HG03378 (cell line): ENCODE results near the gene TTC9C.
"Not testable (repeated sequence)": the region's sequence is repeated elsewhere in the genome, so short reads cannot be mapped to it uniquely, and the experiment has no call there.

Experiments used
- ATAC-seq: cut with Tn5 transposase; IDR thresholded peaks from one replicate; pipeline ENCODE4 v1.9.1; 2021; ENCODE audit warnings: mild to moderate bottlenecking, moderate library complexity; ENCODE audit not compliant: unreplicated experiment

The TTC9C gene

DNA sequence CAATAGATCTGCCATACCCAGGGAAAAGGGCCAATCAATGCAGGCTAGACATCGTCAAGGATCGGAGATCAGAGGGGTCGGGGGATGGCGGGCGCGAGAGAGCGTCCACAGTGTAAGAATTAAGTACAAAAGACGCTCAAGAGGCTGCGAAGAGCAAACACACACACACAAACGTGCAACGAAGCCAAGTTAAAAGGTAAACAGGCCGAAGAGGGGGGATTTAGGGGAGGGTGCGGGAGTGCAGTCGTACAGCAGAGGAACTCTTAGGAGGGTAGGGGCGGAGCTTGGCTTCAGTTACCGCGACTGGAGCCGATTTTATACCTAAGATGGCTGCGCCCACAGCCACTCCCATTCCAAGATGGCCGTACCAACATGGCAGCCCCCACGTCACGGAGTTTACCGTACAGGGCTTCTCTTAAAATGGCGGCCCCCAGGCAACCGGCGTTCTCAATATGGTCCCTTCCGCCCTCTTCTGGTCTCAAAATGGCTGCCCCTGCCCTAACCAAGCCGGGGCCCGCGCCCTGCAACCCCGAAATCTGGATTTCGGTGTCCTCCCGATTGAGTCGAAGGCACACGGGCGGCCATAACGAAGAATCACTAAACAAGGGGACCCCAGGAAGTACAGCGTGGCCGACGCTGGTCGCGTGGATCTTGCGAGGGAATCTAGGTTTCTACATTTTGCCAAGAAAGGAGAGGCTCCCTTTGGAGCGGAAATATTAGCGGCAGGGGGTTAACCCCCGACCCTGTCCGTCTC lies 18.9 kb upstream of the TTC9C start:
- ATAC-seq: peak; percentile 61

- no peak for ATAC-seq
Measured at GRCh38 chr11:62710001-62710345, 18.3 kb upstream of the TTC9C start.

DNA sequence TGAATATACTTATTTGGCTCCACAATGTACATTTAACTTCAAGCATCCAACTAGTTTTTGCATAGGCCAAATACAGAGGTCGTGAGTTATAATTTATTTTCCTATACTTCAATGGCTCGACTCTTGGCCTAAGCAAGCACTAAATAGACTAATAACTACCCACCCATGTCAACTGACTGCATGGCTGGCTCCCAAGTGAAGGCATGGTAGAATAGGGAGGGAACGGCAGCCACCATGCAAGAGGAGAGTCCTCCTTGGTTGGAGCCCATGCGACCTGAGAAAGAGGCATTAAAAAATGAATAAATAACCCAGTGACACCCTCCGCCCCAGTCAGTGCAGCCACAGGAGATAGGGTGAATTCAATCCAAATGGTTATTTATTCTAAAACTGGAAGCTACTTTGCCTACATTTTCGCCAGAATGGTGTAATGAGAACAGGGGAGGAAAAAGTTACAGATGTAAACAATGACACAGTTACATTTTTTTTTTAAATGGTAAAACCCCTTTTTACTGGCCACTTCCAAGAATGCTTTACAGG lies 15.9 kb upstream of the TTC9C start:
- ATAC-seq: no peak

DNA sequence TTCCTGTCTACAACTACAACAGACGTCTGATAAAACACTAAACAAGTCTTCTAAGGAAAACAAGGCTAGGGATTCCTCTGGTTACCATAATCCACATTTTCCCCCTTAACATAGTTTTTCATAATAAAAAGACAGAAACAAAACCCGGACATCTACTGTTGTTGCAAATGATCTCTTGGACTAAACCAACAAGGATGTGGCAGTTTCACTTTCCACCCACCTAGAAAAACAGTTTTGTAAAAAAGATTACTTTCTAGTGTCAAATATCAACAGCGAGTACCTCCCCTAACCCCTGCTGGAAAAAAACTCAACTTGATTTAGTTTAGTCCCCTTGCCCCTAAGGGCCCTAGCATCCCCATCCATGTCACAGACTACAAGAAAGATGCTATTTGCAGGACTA lies 15.4 kb upstream of the TTC9C start:
- no peak for ATAC-seq

DNA sequence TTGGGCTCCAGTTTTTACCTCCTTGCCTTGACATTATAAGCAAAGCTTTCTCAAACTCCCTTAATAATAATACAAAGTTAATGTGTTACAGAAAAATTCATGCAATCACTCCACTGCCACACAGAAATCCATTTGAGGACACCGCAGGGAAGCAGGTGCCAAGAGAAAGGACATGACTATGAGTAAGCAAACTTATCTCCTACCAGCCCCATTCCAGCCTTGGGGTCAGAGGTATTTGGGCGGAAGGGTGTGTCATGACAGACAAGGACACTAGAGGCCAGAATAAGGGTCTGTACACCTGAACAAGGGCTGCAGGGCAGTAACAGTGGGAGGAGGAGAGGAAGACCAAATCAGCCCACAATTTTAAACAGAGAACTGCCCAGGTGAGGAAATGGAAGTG lies 14.9 kb upstream of the TTC9C start:
- ATAC-seq: no peak

- ATAC-seq: no peak
Measured at GRCh38 chr11:62715150-62716130, 12.8 kb upstream of the TTC9C start.

- ATAC-seq: no peak
Measured at GRCh38 chr11:62716206-62716605, 12.1 kb upstream of the TTC9C start.

DNA sequence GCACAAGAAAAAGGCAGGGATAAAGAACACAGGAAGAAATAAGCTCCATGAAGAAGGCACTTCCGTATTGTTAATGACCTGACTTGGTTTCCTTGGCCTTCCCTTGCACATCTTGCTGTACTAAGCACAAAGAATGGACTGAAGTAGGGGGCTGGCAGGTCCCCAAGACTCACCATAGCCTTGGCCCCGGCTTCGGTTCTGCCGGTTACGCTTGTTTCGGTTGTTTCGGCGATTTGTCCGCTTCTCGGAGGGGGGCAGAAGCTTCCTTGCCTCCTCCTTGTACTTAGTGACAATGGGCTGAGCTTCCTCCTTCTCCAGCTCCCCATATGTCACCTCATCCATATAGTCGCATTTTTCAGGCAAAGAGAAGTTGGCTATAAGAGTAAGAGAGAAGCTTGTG lies 11.5 kb upstream of the TTC9C start:
- no peak for ATAC-seq

DNA sequence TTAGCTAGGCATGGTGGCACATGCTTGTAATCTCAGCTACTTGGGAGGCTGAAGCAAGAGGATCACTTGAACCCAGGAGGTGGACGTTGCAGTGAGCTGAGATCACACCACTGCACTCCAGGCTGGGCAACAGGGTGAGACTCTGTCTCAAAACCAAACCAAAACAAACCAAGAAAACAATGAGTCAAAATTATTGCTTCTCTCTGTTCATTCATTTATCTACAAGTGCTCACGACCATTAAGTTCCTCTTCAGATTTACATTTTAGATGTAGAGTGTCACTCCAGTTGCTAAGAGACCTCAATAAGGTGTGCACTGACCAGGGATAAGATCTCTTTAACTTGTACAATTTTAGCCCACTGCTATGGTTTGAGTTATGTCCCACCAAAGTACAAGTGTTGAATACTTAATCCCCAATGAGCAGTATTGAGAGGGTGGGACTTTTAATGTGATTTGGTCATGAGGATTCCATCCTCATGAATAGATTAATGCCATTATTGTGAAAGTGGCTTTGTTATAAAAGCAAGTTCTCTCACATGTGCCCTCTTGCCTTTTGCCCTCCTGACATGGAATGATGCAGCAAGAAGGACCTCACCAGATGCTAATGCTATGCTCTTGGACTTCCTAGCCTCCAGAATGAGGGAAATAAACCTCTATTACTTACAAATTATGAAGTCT lies 8.8 kb upstream of the TTC9C start:
- ATAC-seq: no peak

DNA sequence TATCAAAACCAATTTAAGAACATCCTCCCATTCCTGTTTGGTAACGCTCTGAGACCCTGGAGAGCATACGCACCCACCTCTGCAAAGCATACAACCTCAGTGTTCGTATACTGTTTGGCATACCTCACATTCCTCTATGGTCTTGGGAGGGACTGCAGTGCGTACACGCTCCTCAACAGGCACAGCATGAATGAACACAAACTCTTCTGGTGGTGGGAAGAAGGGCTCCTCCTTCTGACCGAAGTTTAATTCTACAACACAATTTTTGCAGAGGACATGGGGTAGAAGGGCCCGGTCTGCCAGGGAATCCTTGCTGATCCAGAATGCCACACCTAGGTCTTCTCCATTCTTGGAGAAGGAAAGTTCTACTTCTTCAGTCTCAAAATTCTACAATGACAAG lies 6.3 kb upstream of the TTC9C start:
- ATAC-seq: no peak

DNA sequence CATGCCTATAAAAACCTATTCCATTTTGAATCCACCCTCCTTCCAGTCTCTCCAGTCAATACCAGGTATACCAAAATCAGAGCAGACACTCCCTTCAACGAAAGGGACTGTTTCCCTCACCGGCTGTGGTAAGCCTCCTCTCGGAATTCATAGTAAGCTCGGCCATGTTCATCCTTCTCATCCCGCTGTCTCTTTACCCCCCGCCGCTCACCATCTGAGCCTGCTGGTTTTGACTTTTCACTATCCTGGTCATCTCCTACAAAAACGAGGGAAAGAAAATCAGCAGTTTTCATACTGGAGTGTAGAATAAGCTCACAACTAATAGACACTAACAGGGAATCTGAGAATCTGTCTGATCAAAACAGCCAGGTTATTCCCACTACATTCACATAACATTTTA lies 4.1 kb upstream of the TTC9C start:
- ATAC-seq: no peak

- no peak for ATAC-seq
Measured at GRCh38 chr11:62725646-62726045, 2.6 kb upstream of the TTC9C start.

DNA sequence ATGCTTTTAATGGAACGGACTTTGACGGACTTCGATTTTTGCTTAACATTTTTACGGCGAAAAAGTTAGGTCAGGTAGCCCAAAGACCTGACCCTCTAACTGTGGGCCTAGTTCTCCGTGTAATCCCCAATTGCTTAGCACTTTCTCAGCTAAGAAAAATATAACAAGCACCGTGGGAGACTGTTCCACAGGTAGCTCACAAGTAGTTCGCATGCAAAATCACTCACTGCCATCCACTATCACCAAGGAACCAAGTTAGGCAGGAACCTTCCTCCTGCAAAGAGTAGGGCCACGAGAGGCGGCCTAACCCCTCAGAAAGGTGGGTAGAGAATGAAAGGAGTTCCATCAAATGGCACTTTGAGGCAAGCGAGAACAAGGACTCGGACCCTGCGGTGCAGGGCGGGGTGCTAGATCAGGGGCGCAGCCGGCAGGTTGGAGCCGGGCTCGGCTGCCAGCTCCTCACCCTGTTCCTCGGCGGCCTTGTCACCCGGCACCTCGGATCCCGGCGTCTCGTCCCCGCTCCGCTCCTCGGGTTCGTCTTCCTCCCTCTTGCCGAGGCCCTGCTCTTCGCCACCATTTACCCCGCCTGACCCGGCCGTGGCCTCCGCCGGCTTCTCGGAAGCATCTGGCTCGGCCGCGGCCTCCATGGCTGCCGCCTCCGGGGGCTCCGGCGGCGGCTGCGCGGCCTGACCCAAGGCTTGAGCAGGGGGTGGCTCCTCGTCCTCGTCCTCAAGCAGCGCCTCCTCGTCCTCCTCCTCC lies 2.0 kb upstream of the TTC9C start:
- ATAC-seq: no peak

DNA sequence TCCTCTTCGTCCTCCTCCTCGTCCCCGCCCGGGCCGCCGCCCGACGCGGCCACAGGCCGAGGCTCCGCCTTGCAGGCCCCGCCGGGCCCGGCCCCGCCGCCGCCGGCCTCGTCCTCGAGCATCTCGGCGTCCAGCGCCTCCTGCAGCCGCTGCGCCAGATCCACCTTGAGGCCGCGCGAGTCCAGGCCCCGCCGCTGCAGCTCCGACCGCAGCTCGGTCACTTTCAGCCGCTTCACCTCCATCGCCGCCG lies 1.4 kb upstream of the TTC9C start:
- no peak for ATAC-seq

- peak; percentile 69 for ATAC-seq
Measured at GRCh38 chr11:62727165-62727871, 968 bp upstream of the TTC9C start, which contains the start of gene HNRNPUL2. Gene HNRNPUL2 (minus strand): TSS chr11:62727457. CDS start chr11:62727156, 301 bp downstream.

DNA sequence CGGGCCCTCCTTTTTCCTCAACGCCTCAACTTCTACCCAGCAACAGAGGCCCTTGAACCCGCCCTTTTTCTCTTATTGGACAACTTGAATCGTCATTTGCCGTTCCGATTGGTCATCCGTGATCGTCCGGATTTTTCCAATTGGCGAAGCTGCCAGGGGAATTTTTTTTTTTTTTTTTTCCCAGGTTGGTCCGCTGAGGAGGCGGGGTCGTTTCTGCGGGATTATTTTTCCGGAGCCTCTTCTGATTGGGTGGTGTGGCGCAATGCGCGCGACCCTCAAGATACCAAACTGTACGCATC lies 465 bp upstream of the TTC9C start:
- ATAC-seq: peak; percentile 54

DNA sequence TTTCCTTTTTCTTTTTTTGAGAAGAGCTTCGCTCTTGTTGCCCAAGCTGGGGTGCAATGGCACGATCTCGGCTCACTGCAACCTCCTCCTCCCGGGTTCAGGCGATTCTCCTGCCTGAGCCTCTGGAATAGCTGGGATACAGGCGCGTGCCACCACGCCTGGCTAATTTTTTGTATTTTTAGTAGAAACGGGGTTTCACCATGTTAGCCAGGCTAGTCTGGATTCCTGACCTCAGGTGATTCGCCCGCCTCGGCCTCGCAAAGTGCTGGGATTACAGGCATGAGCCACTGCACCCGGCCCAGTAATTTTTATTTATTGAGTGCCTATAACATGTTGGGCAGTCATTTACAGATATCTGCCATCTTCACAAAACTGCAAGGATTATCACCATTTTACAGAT lies 1.8 kb downstream of the TTC9C start:
- ATAC-seq: not testable (repeated sequence)

- no peak for ATAC-seq
Measured at GRCh38 chr11:62732830-62733229, 4.5 kb downstream of the TTC9C start.

DNA sequence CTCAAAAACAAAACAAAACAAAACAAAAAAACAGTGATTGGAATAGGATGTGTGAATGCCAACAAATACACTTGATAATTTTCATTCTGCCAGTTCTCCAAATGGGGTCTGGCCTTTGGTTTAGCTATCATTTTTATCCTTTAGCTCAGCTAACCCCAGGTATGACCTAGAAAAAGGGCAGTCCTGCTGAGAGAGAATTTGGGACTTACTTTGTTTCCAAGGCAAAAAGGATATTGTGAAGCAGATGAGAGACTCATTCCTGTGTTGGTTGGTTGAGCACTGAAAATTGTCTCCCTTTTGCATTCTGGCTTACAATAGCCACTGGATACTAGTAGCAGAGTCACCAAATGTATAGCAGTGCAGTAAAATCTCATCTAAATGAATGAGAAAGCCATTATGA lies 8.9 kb downstream of the TTC9C start:
- ATAC-seq: no peak

- ATAC-seq: no peak
Measured at GRCh38 chr11:62747475-62748160, 19.3 kb downstream of the TTC9C start.
